HCEC 1CT (cell line): ENCODE data around the gene MCTP1.

Experiments used
- DNase-seq: peaks from one replicate; pipeline ENCODE4 v3.0.0-alpha.2; 2017

MCTP1 gene

GRCh38 chr5:94746731-94747124 is 538.2 kb downstream of the MCTP1 start:
- DNase-seq: peak; percentile 5

- DNase-seq: peak; percentile 61
These were observed 538.8 kb downstream of the MCTP1 start for GRCh38 chr5:94745786-94746730.

DNA sequence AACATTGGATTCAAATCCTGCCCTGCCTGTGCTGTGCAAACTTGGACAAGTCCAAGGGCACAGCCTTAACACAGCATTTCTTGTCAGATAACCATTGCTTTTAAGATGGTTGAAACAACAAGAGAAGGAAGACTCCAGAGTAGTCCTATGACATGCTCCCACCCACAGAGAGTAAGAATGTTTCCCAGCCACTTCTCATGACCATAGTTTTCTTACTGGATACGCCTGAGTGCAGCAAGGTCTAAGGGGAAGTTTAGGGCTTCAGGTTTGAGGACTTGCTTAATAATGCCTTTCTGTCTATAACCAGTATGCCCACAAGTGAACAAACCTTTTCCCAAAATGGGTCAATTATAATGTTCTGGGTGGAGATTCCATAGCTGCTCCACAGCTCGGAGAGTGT is 540.0 kb downstream of the MCTP1 start:
- DNase-seq: no peak

GRCh38 chr5:94742852-94743251 is 542.0 kb downstream of the MCTP1 start:
- no peak for DNase-seq

- no peak for DNase-seq
These were observed 544.6 kb downstream of the MCTP1 start for GRCh38 chr5:94740286-94740685.

DNA sequence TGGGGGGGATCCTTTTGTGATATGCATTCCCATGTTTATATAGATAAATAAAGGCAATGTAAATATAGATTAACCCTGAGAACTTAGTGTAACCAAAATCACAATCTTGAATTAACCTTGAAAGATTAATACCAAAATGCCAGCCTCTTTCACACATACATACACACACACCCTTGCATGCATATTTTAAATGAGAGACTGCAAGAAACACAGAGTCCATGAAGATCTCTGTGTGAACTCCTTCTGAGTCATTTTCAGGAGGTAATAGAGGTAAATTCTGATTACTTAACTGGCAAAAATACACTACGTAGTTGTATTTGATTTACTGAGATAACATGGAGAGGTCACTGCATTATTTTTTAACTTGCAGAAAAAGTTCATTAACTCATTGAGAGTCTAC is 548.4 kb downstream of the MCTP1 start:
- DNase-seq: no peak

GRCh38 chr5:94731471-94731870 is 553.4 kb downstream of the MCTP1 start:
- DNase-seq: no peak

DNA sequence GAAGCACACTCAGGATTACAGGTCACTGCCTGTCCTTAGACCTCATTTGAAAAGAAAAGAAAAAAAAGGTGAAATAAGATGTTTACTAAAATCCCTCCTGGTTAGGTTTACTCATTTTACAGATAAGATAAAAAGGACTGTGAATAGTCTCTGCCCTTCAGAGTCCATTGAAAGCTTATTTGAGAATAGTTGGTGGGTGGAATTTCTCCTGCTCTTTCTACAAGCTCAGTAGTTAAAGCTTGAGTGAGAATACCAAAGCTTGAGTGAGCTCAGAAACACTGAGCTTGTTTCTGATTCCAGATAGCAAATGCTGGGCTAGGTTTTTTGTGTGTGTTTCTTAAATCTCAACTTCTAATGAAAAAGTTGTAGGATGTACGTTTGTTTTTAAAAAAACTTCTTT is 559.8 kb downstream of the MCTP1 start:
- DNase-seq: no peak

- no peak for DNase-seq
These were observed 569.1 kb downstream of the MCTP1 start for GRCh38 chr5:94715768-94716167.

DNA sequence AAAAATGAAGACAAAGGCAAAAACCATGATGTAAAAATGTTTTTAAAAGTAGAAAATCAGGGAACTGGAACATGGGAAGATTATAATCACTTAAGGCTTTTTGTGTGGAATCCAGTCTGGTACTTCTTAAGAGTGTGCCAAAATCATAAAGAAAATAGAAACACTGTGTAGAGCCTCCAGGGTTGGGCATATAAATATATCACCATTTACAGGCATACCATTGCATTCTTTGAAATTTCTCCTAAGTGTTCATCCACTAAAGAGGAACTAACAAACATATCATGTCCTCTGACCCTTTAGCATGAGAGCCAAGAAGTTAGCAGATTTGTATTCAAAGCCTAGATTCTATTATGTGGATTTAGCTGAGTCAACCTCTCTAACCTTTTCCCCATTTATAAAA is 573.1 kb downstream of the MCTP1 start:
- no peak for DNase-seq

- DNase-seq: no peak
These were observed 575.6 kb downstream of the MCTP1 start for GRCh38 chr5:94709277-94709676.

GRCh38 chr5:94707359-94707758 is 577.5 kb downstream of the MCTP1 start:
- no peak for DNase-seq

GRCh38 chr5:94705427-94705826 is 579.5 kb downstream of the MCTP1 start:
- DNase-seq: peak; percentile 54

- DNase-seq: no peak
These were observed 582.2 kb downstream of the MCTP1 start for GRCh38 chr5:94702729-94703128.

DNA sequence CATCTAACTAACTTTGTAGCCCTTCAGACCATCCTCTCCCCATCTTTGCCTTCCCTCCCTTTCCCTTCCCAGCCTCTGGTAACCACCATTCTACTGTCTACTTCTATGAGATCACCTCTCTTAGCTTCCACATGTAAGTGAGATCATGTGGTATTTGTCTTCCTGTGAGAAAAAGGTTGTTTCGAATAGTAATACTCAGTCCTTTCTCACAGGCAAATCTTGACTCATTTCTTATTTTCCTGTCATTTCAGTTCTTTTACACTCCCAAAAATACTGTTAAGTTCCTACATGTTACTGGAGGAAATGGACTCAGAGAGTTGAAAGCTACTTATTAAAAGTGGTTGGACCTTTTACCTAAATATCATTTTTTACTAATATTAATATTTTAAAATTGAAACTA is 584.3 kb downstream of the MCTP1 start:
- DNase-seq: no peak

GRCh38 chr5:94699562-94699961 is 585.3 kb downstream of the MCTP1 start:
- no peak for DNase-seq

DNA sequence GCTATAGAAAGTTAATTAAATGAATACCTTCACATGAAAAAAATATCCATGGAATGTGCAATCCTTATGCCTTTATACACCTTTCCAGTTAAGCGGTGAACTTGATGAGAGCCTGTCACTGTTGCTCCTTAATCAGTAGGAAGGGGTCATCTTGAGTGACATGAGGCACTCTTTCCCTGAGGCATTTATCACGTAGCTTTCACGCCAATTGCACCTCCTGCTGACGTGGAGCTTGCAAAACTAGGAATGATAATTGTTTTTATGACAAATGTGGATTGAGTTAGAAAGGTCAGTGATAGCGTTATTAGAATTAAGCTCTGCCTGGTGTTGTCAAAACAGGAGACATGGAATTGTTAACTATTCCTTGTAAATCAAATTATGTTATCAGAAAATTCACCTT is 586.7 kb downstream of the MCTP1 start:
- DNase-seq: no peak

GRCh38 chr5:94694671-94695070 is 590.2 kb downstream of the MCTP1 start:
- no peak for DNase-seq

- no peak for DNase-seq
These were observed 591.0 kb downstream of the MCTP1 start for GRCh38 chr5:94693845-94694370.

DNA sequence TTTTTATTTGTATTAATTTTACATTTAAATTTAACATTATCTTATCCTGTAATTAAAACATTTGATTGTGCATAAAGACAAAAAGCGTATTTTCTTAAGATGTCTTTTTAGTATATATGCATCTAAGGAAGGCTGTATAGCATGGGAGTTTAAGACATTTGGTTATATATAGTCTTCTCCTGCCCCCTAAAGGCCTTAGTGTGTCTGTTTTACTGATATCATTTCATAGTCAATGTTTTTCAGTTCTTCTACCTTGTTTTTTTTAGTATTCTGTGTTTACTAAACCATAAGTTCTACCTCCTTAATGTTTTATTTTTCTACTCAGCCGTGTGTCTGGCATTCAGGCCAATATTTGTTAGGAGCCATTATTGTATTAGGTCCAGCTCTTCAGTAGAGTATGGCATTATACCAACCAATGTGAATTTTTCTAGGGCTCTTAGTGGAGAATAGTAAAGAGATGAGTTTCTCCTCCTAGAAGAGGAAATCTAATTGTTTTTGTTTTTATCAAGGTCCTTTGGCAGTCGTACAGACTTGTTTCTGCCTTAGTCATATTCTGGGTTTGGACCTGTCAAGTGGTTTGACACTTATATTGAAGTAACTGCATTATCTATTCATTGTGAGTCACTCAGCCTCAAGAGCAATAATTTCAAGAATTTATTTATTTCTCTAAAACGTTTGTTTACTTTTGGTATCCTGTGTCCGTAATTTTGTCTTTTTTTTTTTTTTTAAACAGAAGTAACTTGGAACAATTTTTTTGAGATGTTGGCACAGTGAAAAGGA is 591.7 kb downstream of the MCTP1 start:
- DNase-seq: peak; percentile 93

DNA sequence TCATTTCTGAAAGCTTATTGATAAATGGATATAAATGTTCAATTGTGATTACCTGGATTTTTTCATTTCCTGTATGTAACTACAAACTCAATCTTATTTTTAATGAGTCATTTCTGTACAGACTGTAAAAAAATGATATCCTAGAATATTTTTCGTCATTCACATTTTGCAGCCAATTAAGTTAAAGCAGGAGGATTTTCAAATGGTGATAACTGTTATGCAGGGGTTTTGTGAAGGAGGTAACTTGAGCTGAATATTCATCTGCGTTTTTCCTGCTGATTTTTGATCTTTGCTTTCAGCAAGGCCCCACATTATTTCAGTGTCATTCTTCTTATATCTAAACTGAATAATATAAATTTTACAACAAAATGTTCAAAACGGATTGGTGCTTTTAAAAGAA is 592.3 kb downstream of the MCTP1 start:
- no peak for DNase-seq

- DNase-seq: peak; percentile 26
These were observed 592.9 kb downstream of the MCTP1 start for GRCh38 chr5:94691949-94692348.

- DNase-seq: no peak
These were observed 593.6 kb downstream of the MCTP1 start for GRCh38 chr5:94691291-94691690.

- no peak for DNase-seq
These were observed 594.1 kb downstream of the MCTP1 start for GRCh38 chr5:94690778-94691177.
